ENCODE measurements around the gene MARCHF6. TPM values are rescaled to one million over a fixed set of nuclear protein-coding genes. Genes with fewer than 3 reads are reported as not detected.

Gene MARCHF6
- total RNA-seq, 2 donors from 2014 or later: 76.5 to 116 TPM

Small RNA genes lying within 50 kb of the gene (small RNA-seq; reads per million reads assigned to genes)
- not detected for gene RF00019

Other genes starting within 250 kb of the MARCHF6 start
- 10 to 100 TPM in 1 of 2 donors, 1 to 10 TPM in 1; 4.6 to 13.2 TPM for gene ATPSCKMT, start 103.8 kb upstream of the MARCHF6 start, total RNA-seq
- gene CCT5, start 103.4 kb upstream of the MARCHF6 start, total RNA-seq: 10 to 100 TPM; 45.4 to 76.1 TPM
- 1 to 10 TPM; 4.4 to 4.9 TPM for gene CMBL, start 45.8 kb upstream of the MARCHF6 start, total RNA-seq
- 1 to 10 TPM; 1.3 to 4.3 TPM for gene ROPN1L, start 88.2 kb downstream of the MARCHF6 start, total RNA-seq
- gene ANKRD33B, start 210.4 kb downstream of the MARCHF6 start, total RNA-seq: 1 to 10 TPM; 2.3 to 3.9 TPM